ENCODE results near the gene CCL14.
A peak's percentile ranks its signal among the peaks of the same experiment; 100 is the strongest.

The CCL14 gene

GRCh38 chr17:35986643-35987042 is at the start of gene CCL14:
CCL14 (minus strand) TSS chr17:35986729; CDS start chr17:35986649, 80 bp downstream.
- DNase-seq (ENCODE audit: low read depth) = no peak
- H3K4me3 ChIP-seq (ENCODE audit: low read depth, low read length) = no peak within 1 kb of the TSS
- no peak for TF ChIP-seq CTCF (IDR thresholded peaks at IDR 0.05; ENCODE audit: insufficient read depth, low read depth, low read length, missing control alignments)

DNA sequence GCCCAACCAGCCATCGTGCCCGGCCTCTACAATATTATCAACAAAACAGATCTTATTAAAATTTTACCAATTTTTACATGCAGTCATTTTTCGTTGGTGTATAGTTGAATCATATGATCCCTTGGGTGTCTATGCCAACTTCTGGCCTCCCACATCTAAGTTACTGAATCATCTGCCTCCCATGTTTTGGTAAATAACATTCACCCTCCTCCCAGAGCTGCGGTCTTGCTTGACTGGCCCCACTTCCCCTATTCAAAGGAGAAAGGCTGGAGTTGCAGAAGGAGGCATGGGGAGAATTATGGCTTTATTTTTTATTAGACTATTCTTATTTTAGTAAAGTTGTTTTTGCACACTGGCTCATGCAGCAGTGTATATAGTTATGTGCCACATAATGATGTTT is 49.7 kb upstream of the CCL14 start:
- TF ChIP-seq CTCF (IDR thresholded peaks at IDR 0.05; ENCODE audit: insufficient read depth, low read depth, low read length, missing control alignments) = no peak
- no peak overlapping the region for H3K4me3 ChIP-seq (ENCODE audit: low read depth, low read length)
- no peak for DNase-seq (ENCODE audit: low read depth)

DNA sequence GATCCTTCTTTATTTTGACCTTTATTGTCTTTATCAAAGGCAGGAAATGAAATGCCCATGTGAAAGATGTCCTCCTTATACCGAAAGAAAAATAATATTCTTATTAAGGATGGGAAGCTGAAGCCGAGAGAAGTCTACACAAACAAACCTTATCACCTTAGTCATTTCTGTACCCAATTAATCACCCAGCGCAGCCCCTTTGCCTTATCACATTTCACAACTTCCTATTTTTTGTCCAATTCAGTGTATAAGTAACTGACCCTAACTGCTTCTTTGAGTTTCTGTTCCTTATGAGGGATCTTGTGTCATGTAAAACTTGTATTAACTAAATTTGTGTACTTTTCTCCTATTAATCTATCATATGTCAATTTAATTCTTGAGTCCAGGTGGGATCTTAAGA is 47.6 kb upstream of the CCL14 start:
- no peak for TF ChIP-seq CTCF (IDR thresholded peaks at IDR 0.05; ENCODE audit: insufficient read depth, low read depth, low read length, missing control alignments)
- H3K4me3 ChIP-seq (ENCODE audit: low read depth, low read length) = no peak overlapping the region
- DNase-seq (ENCODE audit: low read depth) = peak; percentile 7

DNA sequence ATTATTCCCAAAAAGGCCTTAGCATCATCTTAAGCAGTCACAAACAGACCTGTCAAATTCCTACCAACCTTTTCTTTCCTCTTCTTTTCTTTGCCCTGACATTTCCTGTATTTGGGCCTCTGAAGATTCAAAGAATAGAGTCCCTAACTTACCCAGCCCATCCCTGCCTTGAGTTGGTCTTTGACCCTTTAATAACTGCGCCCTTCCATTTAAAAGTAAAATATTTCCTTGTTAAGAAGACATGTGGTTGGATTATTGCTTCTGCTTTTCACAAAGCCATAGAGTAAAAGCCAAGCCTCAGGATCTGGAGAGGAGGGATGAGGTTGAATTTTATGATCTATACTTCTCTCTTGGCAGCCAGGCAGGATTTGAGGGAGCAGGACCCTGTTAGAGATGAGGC is 44.4 kb upstream of the CCL14 start:
- no peak for DNase-seq (ENCODE audit: low read depth)
- no peak overlapping the region for H3K4me3 ChIP-seq (ENCODE audit: low read depth, low read length)
- no peak for TF ChIP-seq CTCF (IDR thresholded peaks at IDR 0.05; ENCODE audit: insufficient read depth, low read depth, low read length, missing control alignments)

DNA sequence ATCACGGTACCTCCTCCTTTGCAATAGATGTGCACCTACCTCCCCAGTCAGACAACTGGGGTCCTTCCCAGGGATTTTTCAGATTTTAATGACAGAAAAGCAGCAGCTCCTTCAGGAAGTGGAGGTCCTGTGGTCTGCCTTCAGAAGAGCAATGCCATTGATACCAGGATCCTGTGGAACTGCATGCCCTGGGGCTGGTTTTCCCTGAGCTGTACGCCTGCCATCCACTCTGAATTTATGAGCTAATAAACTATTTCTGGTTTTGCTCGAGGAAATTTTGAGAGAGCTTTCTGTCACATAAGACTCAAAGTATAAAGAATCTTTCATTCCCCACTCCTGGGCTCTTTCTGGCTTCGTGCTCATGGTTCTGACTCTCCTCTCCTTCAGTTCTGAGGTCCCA is 41.2 kb upstream of the CCL14 start:
- no peak overlapping the region for H3K4me3 ChIP-seq (ENCODE audit: low read depth, low read length)
- DNase-seq (ENCODE audit: low read depth) = no peak
- no peak for TF ChIP-seq CTCF (IDR thresholded peaks at IDR 0.05; ENCODE audit: insufficient read depth, low read depth, low read length, missing control alignments)

GRCh38 chr17:36024106-36024869 is 37.8 kb upstream of the CCL14 start:
- DNase-seq (ENCODE audit: low read depth) = no peak
- no peak for TF ChIP-seq CTCF (IDR thresholded peaks at IDR 0.05; ENCODE audit: insufficient read depth, low read depth, low read length, missing control alignments)

DNA sequence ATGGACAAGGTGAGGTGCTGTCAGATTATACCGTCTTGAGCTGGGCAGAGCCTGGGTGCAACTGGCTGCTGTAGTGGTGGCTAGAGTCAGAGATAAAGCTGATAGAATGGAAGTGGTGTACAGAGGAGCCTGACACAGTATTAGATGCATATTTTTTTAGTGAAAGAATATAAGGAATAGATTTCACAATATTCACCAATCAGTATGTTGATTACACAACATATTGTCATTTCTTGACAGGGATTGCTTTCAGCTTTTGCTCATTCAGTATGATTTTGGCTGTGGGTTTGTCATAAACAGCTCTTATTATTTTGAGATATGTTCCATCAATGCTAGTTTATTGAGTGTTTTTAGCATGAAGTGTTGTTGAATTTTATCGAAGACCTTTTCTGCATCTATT is 32.9 kb upstream of the CCL14 start:
- H3K4me3 ChIP-seq (ENCODE audit: low read depth, low read length) = no peak overlapping the region
- TF ChIP-seq CTCF (IDR thresholded peaks at IDR 0.05; ENCODE audit: insufficient read depth, low read depth, low read length, missing control alignments) = no peak
- DNase-seq (ENCODE audit: low read depth) = no peak

More at GRCh38 chr17:36024106-36024869, 37.8 kb upstream of the CCL14 start:
- H3K4me3 ChIP-seq (ENCODE audit: low read depth, low read length) = no peak overlapping the region
